Psoas muscle (tissue), 8 donors: Measurements from ENCODE around the gene IZUMO1. TPM values are rescaled to one million over a fixed set of nuclear protein-coding genes. Genes with fewer than 3 reads are reported as not detected.

Experiments used
- ATAC-seq, 4 donors: fragments of 200-7000 bp; cut with Tn5 transposase; one replicate each; pipeline ENCODE4 v1.9.1; 2020; ENCODE audit warnings: moderate library complexity in 3 of 4, mild to moderate bottlenecking in 2 of 4
- DNase-seq, 2 donors: peaks; one replicate each; pipeline ENCODE4 v3.0.0-alpha.2; 2020
- H3K27ac ChIP-seq: fragments of 200-600 bp; one replicate; pipeline ENCODE4 v1.8.0; 2022
- H3K27me3 ChIP-seq, 3 donors: fragments of 200-600 bp in 1 of 3; one replicate each; pipeline versions ENCODE4 v1.6.1 to v1.8.0; 2013 to 2022; ENCODE audit warnings: low read length in 2 of 3, mild to moderate bottlenecking in 2 of 3, moderate library complexity in 1 of 3; ENCODE audit not compliant: insufficient read depth in 3 of 3
- H3K36me3 ChIP-seq, 2 donors: fragments of 200-600 bp in 1 of 2; one replicate each; pipeline versions ENCODE4 v1.6.1 to v1.8.0; 2013 to 2022; ENCODE audit warnings: low read depth in 1 of 2, mild to moderate bottlenecking in 1 of 2, moderate library complexity in 1 of 2; ENCODE audit not compliant: insufficient read depth in 1 of 2
- H3K4me1 ChIP-seq: fragments of 200-600 bp; one replicate; pipeline ENCODE4 v1.8.0; 2022
- H3K4me3 ChIP-seq: fragments of 200-600 bp; one replicate; pipeline ENCODE4 v1.8.0; 2022; ENCODE audit warnings: mild to moderate bottlenecking
- H3K9me3 ChIP-seq: fragments of 200-600 bp; one replicate; pipeline ENCODE4 v1.8.0; 2022
- CTCF ChIP-seq: fragments of 200-600 bp; IDR thresholded peaks from one replicate; pipeline ENCODE4 v1.8.0; 2022; ENCODE audit warnings: antibody characterized with exemption
- WGBS, 3 donors: extraction: QIAGEN DNeasy Blood & Tissue Kit; methylation state at CpG; one replicate each; pipeline versions ENCODE4 v1.1.6 to v1.1.7; 2013; 5-methylcytosine and 5-hydroxymethylcytosine counted together
- intact Hi-C, 2 donors: fragments of 100-400 bp; cut with DNase I; formaldehyde crosslinking; loops; one replicate each; pipeline versions ENCODE4 v1.11.0 to v1.14.2; 2022
- polyA plus RNA-seq, 3 donors: library from polyadenylated mRNA; stranded (reverse); fragments of 200-250 nt; gene quantifications; one replicate each; pipeline ENCODE4 v1.2.3, GENCODE V29; 2013
- total RNA-seq, 4 donors: library from RNA; stranded (reverse); fragmentation: NEBNext Ultra II Directional in 2 of 4; extraction: Animal tissue kit (Norgen Biotek cat#: 25700) in 2 of 4; gene quantifications; one replicate each; pipeline versions ENCODE4 v1.2.1 to v1.2.4, GENCODE V29; 2021 to 2023
- donor health status: healthy with polysubstance abuse.
- donor health status: DM: no; HTN: no; CAD: no; lungs with moderate emphysema.
- donor health status: Bipolar disorder and iron deficiency.
- donor health status: healthy.
- donor health status: DM: yes; HTN: yes; CAD: no.
- donor health status: DM: no; HTN: no; CAD: no.
- donor health status: DM: no; HTN: no; CAD: no.
- donor health status: DM: yes; HTN: yes; CAD: no.

The IZUMO1 gene
- total and polyA plus RNA-seq, 7 donors = 0.18 to 0.76 (median 0.36) TPM; not detected in 2

GRCh38 chr19:48760504-48761205 lies 13.9 kb upstream of the IZUMO1 start:
- H3K9me3 ChIP-seq = no peaks in the 10 kb centered on the region
- H3K4me3 ChIP-seq = no peak overlapping the region
- peak overlapping the region; percentile 46 for H3K27ac ChIP-seq
- intact Hi-C loops = no loop called here
- ATAC-seq (peak in 2 of 4 donors; percentile 28 to 32), DNase-seq (no peak)
- no peaks in the 10 kb centered on the region for H3K36me3 ChIP-seq
- no peaks in the 10 kb centered on the region for H3K27me3 ChIP-seq
- H3K4me1 ChIP-seq = peaks cover 14% of the 10 kb centered on the region
- WGBS, 3 donors = 67 to 68% (median 67%) methylated on average over 16 of the region's 16 CpGs
- no peak for TF ChIP-seq CTCF

- Histone ChIP-seq H3K9me3 (no peaks in the 10 kb centered on the region), H3K4me1 (peaks cover 24% of the 10 kb centered on the region), H3K36me3 (no peaks in the 10 kb centered on the region), H3K27me3 (no peaks in the 10 kb centered on the region), H3K4me3 (no peak overlapping the region), H3K27ac (no peak overlapping the region)
- DNase-seq (no peak), ATAC-seq (no peak)
- WGBS, 3 donors = 91 to 94% (median 92%) methylated on average over 14 of the region's 14 CpGs
- TF ChIP-seq CTCF = no peak
- intact Hi-C loops = no loop called here
Observed at GRCh38 chr19:48757741-48758144, 11.0 kb upstream of the IZUMO1 start.

- 84 to 92% (median 89%) methylated on average over 12 of the region's 12 CpGs for WGBS, 3 donors
- no peak for ATAC-seq
- no peak for TF ChIP-seq CTCF
Observed at GRCh38 chr19:48757089-48757675, 10.5 kb upstream of the IZUMO1 start.

GRCh38 chr19:48756686-48757085 lies 10.0 kb upstream of the IZUMO1 start:
- no peak for ATAC-seq
- no peaks in the 10 kb centered on the region for H3K36me3 ChIP-seq
- 83 to 86% (median 86%) methylated on average over 8 to 9 of the region's 9 CpGs for WGBS, 3 donors
- no peaks in the 10 kb centered on the region for H3K27me3 ChIP-seq
- TF ChIP-seq CTCF = no peak
- peaks cover 26% of the 10 kb centered on the region for H3K4me1 ChIP-seq
- H3K9me3 ChIP-seq = no peaks in the 10 kb centered on the region
- intact Hi-C loops = no loop called here
- no peak overlapping the region for H3K27ac ChIP-seq
- no peak for DNase-seq
- no peak overlapping the region for H3K4me3 ChIP-seq

More at GRCh38 chr19:48757089-48757675, 10.5 kb upstream of the IZUMO1 start:
- Histone ChIP-seq H3K27me3 (no peaks in the 10 kb centered on the region), H3K36me3 (no peaks in the 10 kb centered on the region), H3K27ac (no peak overlapping the region), H3K4me1 (peaks cover 26% of the 10 kb centered on the region), H3K4me3 (no peak overlapping the region), H3K9me3 (no peaks in the 10 kb centered on the region)
- intact Hi-C loops = no loop called here
- DNase-seq = no peak
